Neuronal stem cell (in vitro differentiated cells): ENCODE results near the gene SPATA13.

Experiments used
- DNase-seq: peaks from one replicate; pipeline ENCODE4 v3.0.0-alpha.2; 2013; ENCODE audit warnings: low spot score
- H2AFZ ChIP-seq: one replicate; pipeline ENCODE4 v1.6.1; 2013; ENCODE audit warnings: mild to moderate bottlenecking, low read length, inconsistent platforms
- H2AK5ac ChIP-seq: 2 replicates; pipeline ENCODE4 v1.6.1; 2013; ENCODE audit warnings: low read depth, mild to moderate bottlenecking, inconsistent platforms, low read length, moderate library complexity, mixed read lengths
- H2BK120ac ChIP-seq: 2 replicates; pipeline ENCODE4 v1.6.1; 2013; ENCODE audit warnings: low read depth, mild to moderate bottlenecking, inconsistent platforms, low read length, moderate library complexity, mixed read lengths
- H2BK12ac ChIP-seq: one replicate; pipeline ENCODE4 v1.6.1; 2013; ENCODE audit warnings: low read length, inconsistent platforms
- H2BK15ac ChIP-seq: 2 replicates; pipeline ENCODE4 v1.6.1; 2013; ENCODE audit warnings: mild to moderate bottlenecking, low read length, inconsistent platforms, mixed read lengths
- H2BK5ac ChIP-seq: one replicate; pipeline ENCODE4 v1.6.1; 2013; ENCODE audit warnings: inconsistent platforms, mild to moderate bottlenecking, low read length, moderate library complexity
- H3K14ac ChIP-seq: one replicate; pipeline ENCODE4 v1.6.1; 2013; ENCODE audit warnings: low read length, inconsistent platforms
- H3K18ac ChIP-seq: 2 replicates; pipeline ENCODE4 v1.6.1; 2013; ENCODE audit warnings: low read length, inconsistent platforms
- H3K23ac ChIP-seq: 2 replicates; pipeline ENCODE4 v1.6.1; 2013; ENCODE audit warnings: low read depth, mild to moderate bottlenecking, mixed read lengths, low read length, inconsistent platforms; ENCODE audit not compliant: poor library complexity
- H3K27ac ChIP-seq: replicated peaks from 3 replicates; pipeline ENCODE4 v1.5.1; 2013; ENCODE audit warnings: low read length, inconsistent platforms
- H3K27me3 ChIP-seq, 3 experiments: 2 replicates each; pipeline ENCODE4 v1.6.1; 2013; ENCODE audit warnings: low read length in 3 of 3, mild to moderate bottlenecking in 2 of 3, inconsistent platforms in 1 of 3, low read depth in 1 of 3, mixed read lengths in 1 of 3, moderate library complexity in 1 of 3; ENCODE audit not compliant: control insufficient read depth in 3 of 3, insufficient read depth in 3 of 3
- H3K36me3 ChIP-seq, 2 donors: replicated peaks in 1 of 2; 2 replicates each; pipeline ENCODE4 v1.6.1; 2013; ENCODE audit warnings: low read length in 2 of 2; ENCODE audit not compliant: control insufficient read depth in 2 of 2, insufficient read depth in 2 of 2
- H3K4ac ChIP-seq: 2 replicates; pipeline ENCODE4 v1.6.1; 2013; ENCODE audit warnings: inconsistent platforms, mild to moderate bottlenecking, low read length, moderate library complexity
- H3K4me1 ChIP-seq, 2 donors: 1 replicate in 1 of 2; 2 replicates in 1 of 2; pipeline ENCODE4 v1.6.1; 2013; ENCODE audit warnings: low read length in 2 of 2, low read depth in 1 of 2; ENCODE audit not compliant: control insufficient read depth in 2 of 2, insufficient read depth in 1 of 2
- H3K4me2 ChIP-seq: one replicate; pipeline ENCODE4 v1.6.1; 2013; ENCODE audit warnings: mild to moderate bottlenecking, low read length, inconsistent platforms; ENCODE audit not compliant: insufficient read depth, poor library complexity, severe bottlenecking
- H3K4me3 ChIP-seq, 2 donors: 2 replicates each; pipeline ENCODE4 v1.5.1; 2013; ENCODE audit warnings: low read length in 2 of 2, mild to moderate bottlenecking in 2 of 2, inconsistent platforms in 1 of 2, moderate library complexity in 1 of 2
- H3K79me1 ChIP-seq: one replicate; pipeline ENCODE4 v1.6.1; 2013; ENCODE audit warnings: low read depth, mild to moderate bottlenecking, inconsistent platforms, low read length, moderate library complexity
- H3K9ac ChIP-seq: one replicate; pipeline ENCODE4 v1.6.1; 2013; ENCODE audit warnings: mild to moderate bottlenecking, low read depth, low read length, inconsistent platforms; ENCODE audit not compliant: poor library complexity
- H3K9me3 ChIP-seq, 2 donors: replicated peaks in 1 of 2; 2 replicates each; pipeline versions ENCODE3 to v1.6.1; 2013; ENCODE audit warnings: low read length in 2 of 2, mild to moderate bottlenecking in 2 of 2, inconsistent platforms in 1 of 2, low read depth in 1 of 2, mixed read lengths in 1 of 2, moderate library complexity in 1 of 2; ENCODE audit not compliant: control insufficient read depth in 2 of 2, insufficient read depth in 1 of 2
- H4K8ac ChIP-seq: one replicate; pipeline ENCODE4 v1.6.1; 2013; ENCODE audit warnings: low read depth, mild to moderate bottlenecking, inconsistent platforms, low read length, moderate library complexity
- H4K91ac ChIP-seq: one replicate; pipeline ENCODE4 v1.6.1; 2013; ENCODE audit warnings: low read length, low read depth, mild to moderate bottlenecking, inconsistent platforms; ENCODE audit not compliant: poor library complexity
- WGBS, 2 donors: extraction: QIAGEN DNeasy Blood & Tissue Kit; methylation state at CpG; one replicate each; pipeline ENCODE4 v1.1.7; 2013; ENCODE audit warnings: missing lambda C conversion rate in 2 of 2, mixed read lengths in 1 of 2; ENCODE audit not compliant: insufficient read length in 2 of 2, insufficient replicate concordance in 1 of 2; ENCODE audit errors: extremely low coverage in 2 of 2; 5-methylcytosine and 5-hydroxymethylcytosine counted together

Gene SPATA13

GRCh38 chr13:24214528-24214927 is 54.0 kb downstream of the SPATA13 start:
- Histone ChIP-seq H3K4ac (no peak overlapping the region), H2AFZ (no peak overlapping the region), H3K4me1 (peaks cover 11 to 23% of the 10 kb centered on the region in 2 donors), H2BK120ac (no peak overlapping the region), H3K9me3 (peaks cover 0 to 6% of the 10 kb centered on the region in 2 donors), H3K14ac (no peak overlapping the region), H3K23ac (no peak overlapping the region), H3K27me3 (no peaks in the 10 kb centered on the region), H2BK12ac (no peak overlapping the region), H3K4me3 (no peak overlapping the region), H3K18ac (no peak overlapping the region), H2BK15ac (no peak overlapping the region), H3K79me1 (peaks cover 6% of the 10 kb centered on the region), H2AK5ac (no peak overlapping the region), H2BK5ac (no peak overlapping the region), H4K91ac (no peak overlapping the region), H3K9ac (no peak overlapping the region), H3K4me2 (no peak overlapping the region), H4K8ac (no peak overlapping the region), H3K27ac (no peak overlapping the region), H3K36me3 (peaks cover 1 to 24% of the 10 kb centered on the region in 2 donors)
- WGBS, 2 donors = no CpG with 5 or more reads among the region's 2 CpGs
- DNase-seq = no peak

- WGBS, 2 donors = no CpG with 5 or more reads among the region's 1 CpG
- DNase-seq = no peak
- peaks cover 0 to under 1% of the 10 kb centered on the region in 2 donors for H3K9me3 ChIP-seq
Observed at GRCh38 chr13:24215126-24215525, 54.6 kb downstream of the SPATA13 start.

GRCh38 chr13:24215732-24216131 is 55.2 kb downstream of the SPATA13 start:
- H3K4me3 ChIP-seq = no peak overlapping the region
- WGBS, 2 donors = no CpG with 5 or more reads among the region's 2 CpGs
- H3K36me3 ChIP-seq = peaks cover 1 to 24% of the 10 kb centered on the region in 2 donors
- peaks cover 11 to 25% of the 10 kb centered on the region in 2 donors for H3K4me1 ChIP-seq
- DNase-seq = no peak
- peak overlapping the region; percentile 86 for H3K18ac ChIP-seq
- H3K27ac ChIP-seq = no peak overlapping the region
- H3K9ac ChIP-seq = no peak overlapping the region
- H3K27me3 ChIP-seq = no peaks in the 10 kb centered on the region
- H3K4me2 ChIP-seq = no peak overlapping the region
- no peak overlapping the region for H2BK120ac ChIP-seq
- no peaks in the 10 kb centered on the region for H3K9me3 ChIP-seq
- no peak overlapping the region for H2BK5ac ChIP-seq
- H2BK15ac ChIP-seq = no peak overlapping the region
- H3K23ac ChIP-seq = no peak overlapping the region
- no peak overlapping the region for H3K4ac ChIP-seq
- H2AFZ ChIP-seq = no peak overlapping the region
- H2AK5ac ChIP-seq = no peak overlapping the region
- no peak overlapping the region for H4K8ac ChIP-seq
- H3K14ac ChIP-seq = no peak overlapping the region
- H3K79me1 ChIP-seq = peaks cover 6% of the 10 kb centered on the region
- H4K91ac ChIP-seq = no peak overlapping the region
- H2BK12ac ChIP-seq = no peak overlapping the region

More at GRCh38 chr13:24215126-24215525, 54.6 kb downstream of the SPATA13 start:
- Histone ChIP-seq H2AFZ (no peak overlapping the region), H4K8ac (no peak overlapping the region), H3K23ac (no peak overlapping the region), H3K4me2 (no peak overlapping the region), H2BK5ac (no peak overlapping the region), H3K4ac (no peak overlapping the region), H4K91ac (no peak overlapping the region), H3K4me1 (peaks cover 11 to 25% of the 10 kb centered on the region in 2 donors), H2BK120ac (no peak overlapping the region), H3K36me3 (peaks cover 1 to 24% of the 10 kb centered on the region in 2 donors), H3K9ac (no peak overlapping the region), H3K27ac (no peak overlapping the region), H2BK15ac (no peak overlapping the region), H2BK12ac (no peak overlapping the region), H3K79me1 (peaks cover 6% of the 10 kb centered on the region), H2AK5ac (no peak overlapping the region), H3K18ac (no peak overlapping the region), H3K27me3 (no peaks in the 10 kb centered on the region), H3K14ac (no peak overlapping the region), H3K4me3 (no peak overlapping the region)

- Histone ChIP-seq H2AK5ac (no peak overlapping the region), H3K9me3 (no peaks in the 10 kb centered on the region)
Observed at GRCh38 chr13:24216176-24216575, 55.7 kb downstream of the SPATA13 start.

More at GRCh38 chr13:24216176-24216575, 55.7 kb downstream of the SPATA13 start:
- H3K27me3 ChIP-seq = no peaks in the 10 kb centered on the region
- H3K79me1 ChIP-seq = peaks cover 6% of the 10 kb centered on the region
- H3K9ac ChIP-seq = no peak overlapping the region
- WGBS, 2 donors = no CpG with 5 or more reads among the region's 4 CpGs
- no peak overlapping the region for H2BK5ac ChIP-seq
- no peak overlapping the region for H3K23ac ChIP-seq
- no peak overlapping the region for H2AFZ ChIP-seq
- H3K4me2 ChIP-seq = no peak overlapping the region
- H3K18ac ChIP-seq = no peak overlapping the region
- no peak overlapping the region for H2BK120ac ChIP-seq
- H2BK15ac ChIP-seq = no peak overlapping the region
- H3K14ac ChIP-seq = no peak overlapping the region
- H2BK12ac ChIP-seq = no peak overlapping the region
- no peak overlapping the region for H4K91ac ChIP-seq
- no peak for DNase-seq
- no peak overlapping the region for H4K8ac ChIP-seq
- peaks cover 1 to 24% of the 10 kb centered on the region in 2 donors for H3K36me3 ChIP-seq
- peaks cover 11 to 25% of the 10 kb centered on the region in 2 donors for H3K4me1 ChIP-seq
- no peak overlapping the region for H3K27ac ChIP-seq
- no peak overlapping the region for H3K4ac ChIP-seq
- H3K4me3 ChIP-seq = no peak overlapping the region
